Activated CD4-positive, alpha-beta T cell treated with anti-CD3 and anti-CD28 coated beads, Interleukin-2, amount 50 U/mL, for 16 hours (primary cell): ENCODE data around the gene RABL6.
"Not testable (repeated sequence)": the region's sequence is repeated elsewhere in the genome, so short reads cannot be mapped to it uniquely, and the experiment has no call there.

Source experiments
- DNase-seq: peaks from one replicate; pipeline ENCODE4 v3.0.0-alpha.2; 2020

RABL6 gene

DNA sequence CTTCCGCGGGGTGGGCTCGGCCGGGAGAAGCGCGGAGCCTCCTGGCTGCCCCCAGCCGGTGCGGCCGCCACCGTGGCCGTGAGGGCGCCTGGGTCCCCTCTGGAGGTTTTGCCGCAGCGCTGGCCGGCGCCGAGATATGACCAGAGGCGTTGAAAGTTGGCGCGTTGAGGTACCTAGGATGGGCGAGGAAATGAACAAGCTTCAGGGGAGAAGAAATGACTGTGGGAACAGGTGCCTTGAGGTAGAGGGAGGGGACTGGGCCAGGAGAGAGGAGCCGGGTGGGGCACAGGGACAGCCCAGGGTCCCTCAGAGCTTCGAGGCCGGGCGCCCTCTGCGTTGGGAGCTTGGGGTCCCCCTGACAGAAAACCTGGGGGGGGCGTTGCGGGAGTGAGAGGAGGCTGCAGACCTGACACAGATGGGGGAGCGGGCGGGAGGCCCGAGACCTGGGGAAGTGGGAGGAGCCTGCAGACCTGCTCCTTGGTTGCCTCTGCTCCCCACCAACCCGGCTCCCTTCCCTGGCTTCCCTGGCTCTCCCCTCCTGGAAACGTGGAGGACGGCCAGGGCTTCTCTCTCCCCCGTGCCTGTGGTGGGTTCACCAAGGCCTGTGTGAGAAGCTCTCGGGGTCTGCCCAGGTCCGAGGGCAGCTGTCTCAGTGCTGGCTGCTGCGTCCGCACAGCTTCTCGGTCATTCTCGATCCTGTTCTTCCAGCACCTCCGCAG is 14.2 kb downstream of the RABL6 start:
- DNase-seq = no peak

DNA sequence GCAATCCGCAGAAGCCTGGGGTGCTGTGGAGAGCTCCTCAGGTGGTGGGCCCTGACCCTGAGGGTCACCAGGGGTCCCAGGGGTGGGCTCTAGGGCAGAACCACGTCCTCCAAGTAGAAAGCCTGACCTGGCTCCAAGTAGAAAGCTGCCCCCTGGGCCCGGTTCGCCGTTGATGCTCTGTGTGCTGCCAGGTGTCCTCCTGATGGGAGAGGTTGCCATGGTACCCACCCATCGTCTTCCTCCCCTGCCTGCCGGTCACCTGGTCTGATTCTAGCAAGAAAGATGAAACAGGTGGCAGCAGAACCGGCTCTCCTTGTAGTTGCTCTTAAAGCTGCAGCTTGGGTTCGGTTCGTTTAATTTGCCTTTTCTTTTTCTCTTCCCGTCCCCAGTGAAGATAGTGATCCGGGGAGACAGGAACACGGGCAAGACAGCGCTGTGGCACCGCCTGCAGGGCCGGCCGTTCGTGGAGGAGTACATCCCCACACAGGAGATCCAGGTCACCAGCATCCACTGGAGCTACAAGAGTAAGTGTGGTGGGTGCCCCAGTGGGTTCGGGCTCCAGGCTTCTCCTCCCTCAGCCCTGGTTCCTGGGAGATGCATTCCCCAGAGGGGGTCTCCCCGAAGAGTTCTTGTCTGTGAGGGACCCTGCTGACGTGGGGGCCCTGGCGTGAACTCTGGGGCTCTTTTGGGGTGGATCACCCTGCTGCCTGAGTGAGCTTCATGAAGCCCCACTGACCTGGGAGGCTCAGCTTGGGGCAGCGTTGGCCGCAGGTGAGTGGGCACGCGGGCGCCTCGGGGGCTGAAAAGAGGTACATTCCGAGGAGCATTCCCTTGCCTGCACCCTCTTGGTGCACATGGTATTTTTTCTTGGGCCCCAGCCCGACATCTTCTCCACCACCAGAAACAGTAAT is 15.6 kb downstream of the RABL6 start:
- no peak for DNase-seq

DNA sequence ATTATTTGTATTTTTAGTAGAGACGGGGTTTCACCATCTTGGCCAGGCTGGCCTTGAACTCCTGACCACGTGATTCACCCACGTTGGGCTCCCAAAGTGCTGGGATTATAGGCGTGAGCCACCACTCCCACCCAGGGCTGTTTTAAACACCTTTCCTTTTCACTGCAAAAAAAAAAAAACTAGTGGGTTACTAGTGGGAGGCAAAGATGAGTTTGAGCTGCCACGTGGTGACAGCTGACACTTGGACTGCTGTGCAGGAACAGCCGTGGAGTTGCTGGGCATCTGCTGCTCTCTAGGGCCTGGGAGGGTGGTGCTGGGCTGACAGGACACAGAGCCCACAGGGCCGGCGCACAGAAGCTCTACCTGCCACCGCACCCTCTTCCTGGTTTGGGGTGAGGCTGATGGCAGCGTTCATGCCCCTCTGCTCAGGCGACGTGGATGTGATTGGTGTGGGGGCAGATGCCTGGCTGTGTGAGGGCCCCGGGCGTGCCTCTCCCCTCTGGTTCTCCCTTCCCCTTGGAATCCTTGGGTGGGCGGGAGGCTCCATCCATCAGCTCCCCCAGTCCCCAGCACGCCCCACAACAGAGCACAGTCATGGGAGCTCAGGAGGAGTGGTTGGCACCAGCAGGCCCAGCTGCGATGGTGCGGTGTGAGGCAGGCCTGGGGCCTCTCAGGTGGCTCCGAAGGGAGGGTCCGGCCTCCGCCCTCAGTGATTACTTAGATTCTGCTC is 16.9 kb downstream of the RABL6 start:
- no peak for DNase-seq

DNA sequence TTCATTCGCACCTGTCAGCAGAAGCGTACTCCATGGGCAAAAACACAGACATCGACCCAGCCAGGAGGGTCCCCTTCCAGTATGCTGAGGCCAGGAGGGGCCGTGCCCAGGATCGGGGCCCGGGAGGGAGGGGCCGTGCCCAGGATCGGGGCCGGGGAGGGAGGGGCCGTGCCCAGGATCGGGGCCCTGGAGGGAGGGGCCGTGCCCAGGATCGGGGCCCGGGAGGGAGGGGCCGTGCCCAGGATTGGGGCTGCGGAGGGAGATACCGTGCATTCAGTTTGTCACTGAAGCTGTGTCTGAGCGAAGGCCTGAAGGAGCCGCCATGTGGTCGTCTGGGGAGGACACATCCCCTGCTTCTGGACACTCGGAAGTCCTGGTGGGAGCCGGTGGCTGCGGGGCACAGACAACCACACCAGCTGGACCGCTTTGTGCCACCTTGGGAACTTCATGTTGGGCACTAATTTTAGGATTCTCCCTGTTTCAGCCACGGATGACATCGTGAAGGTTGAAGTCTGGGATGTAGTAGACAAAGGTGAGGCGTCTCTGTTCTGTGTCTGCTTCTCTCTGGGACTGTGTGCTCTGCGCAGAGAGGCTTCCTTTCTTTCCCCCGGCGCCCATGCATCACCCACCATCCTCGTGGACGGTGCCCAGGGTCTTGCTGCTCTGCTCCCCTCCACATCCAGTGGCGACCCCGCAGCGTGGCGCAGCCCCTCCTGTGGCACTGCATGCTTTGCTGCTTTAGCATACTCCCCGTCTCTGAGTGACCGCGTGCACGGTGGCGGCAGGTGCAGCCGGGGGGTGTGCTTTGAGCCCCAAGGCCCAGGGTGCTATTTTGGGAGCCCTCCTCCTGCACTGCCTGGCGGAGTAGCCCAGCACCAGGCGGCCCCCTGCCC is 17.8 kb downstream of the RABL6 start:
- no peak for DNase-seq

DNA sequence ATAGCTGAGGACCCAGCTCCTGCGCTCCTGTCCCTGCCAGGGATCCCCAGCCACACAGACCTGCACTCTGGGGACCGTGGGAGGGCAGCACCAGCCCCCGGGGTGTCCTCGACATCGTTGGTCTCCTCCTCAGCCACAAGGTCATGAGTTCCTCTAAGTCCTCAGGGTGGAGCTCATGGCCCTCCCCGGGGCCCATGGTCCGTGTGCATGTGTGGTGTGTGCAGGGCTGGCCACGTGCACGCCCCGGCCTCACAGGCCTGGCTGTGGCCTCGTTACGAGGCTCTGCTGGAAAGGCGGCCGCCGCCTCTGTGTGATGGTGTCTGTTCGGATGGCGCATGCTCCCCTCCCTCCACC is 18.4 kb downstream of the RABL6 start:
- DNase-seq = no peak

DNA sequence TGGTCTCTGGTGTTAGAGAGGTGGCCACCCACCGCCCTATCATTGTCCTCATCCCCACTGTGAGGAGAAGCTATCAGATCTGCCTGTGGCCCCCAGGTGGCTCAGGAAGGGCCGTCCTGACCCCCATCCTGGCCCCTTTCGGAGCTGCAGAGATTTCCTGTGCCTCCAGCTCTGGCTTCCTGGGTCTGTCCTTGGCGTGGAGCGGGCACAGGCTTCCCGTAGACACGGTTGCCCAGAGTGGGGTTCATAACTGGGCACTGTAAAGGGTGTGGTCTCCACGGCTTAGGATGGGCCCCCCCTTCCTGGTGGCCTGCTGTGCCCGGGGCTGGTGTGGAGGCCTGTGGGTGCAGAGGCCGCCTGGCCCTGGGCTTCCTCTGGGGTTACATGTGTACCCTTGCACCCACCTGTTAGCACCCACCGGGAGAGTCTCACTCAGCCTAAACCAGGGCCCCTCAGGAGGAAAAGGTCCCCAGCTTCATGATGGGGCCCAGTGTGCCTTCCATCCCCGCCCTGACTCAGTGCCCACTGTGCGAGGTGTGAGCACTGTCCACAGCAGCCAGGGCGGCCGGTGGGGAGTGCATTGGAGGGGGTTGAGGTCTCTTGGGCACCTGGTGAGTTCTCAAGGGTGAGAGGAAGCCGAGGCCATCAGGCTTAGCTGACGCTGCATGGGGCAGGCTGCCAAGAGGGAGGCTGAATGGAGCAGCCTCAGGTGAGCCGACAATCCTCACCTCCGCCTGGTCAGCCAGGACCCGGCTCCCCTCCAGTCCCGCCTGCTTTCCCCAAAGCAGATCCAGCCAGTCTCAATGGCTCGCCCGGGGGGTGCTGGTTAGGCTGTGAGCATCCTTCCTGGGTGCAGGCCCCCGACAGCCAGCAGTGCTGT is 19.2 kb downstream of the RABL6 start:
- DNase-seq = no peak

DNA sequence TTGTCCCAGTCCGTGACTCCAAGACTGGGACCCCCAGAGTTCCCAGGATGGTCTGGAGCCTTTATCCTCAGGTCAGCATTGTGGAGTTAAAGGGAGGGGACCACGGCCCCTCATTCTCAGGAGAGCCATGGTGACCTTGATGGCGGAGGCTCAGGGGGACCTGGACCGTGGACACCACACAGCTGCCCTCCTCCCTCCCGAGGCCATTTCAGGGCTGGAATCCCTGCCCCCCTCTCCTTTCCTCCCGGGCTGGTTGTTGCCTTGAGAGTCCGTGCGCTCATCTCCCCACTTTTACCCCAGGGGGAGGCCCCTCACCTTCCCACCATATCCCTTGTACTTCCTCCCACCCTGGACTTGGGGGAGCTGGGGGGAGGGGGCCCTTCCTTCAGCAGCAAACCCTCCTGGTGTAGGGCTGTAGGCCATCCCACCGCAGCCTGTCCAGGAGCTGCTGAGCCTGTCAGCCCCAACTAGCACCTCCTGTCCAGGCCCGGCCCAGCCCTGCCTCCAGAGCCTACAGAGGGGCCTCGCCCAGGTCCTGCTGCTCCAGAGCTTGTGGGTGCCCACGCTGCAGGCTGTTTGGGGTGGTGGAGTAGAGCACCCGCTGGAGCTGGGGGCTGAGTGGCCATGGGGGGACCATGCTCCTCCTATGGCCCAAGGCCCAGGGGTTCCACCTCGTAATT is 20.2 kb downstream of the RABL6 start:
- no peak for DNase-seq

DNA sequence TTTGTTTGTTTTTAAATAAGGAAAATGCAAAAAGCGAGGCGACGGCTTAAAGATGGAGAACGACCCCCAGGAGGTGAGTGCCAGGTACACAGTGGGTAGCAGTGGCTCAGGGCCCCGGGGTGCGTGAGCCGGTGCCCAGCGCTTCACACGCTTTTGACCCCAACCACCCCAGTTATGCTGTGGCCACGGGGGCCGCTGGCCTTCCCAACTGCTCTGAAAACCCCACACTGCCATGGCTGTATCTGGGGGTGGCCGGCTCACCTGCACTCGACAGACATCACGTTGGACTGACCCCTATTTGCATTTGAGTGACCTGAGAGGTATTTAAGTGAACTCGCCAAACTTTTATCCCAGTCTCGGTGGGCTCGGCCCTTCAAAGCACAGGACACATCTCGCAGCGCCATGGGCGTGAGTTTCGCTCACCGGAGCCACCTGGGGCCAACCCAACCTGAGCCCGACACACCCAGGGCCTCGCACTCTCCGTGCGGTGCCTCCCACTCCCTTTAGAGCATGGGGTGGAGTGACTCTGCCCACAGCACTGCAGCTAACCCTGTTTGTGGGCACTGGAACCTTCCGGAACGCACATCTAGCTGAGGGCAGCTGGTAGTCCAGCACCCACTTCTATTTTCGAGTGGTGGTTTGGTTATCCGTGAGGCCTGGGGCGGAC is 20.9 kb downstream of the RABL6 start:
- DNase-seq = no peak

DNA sequence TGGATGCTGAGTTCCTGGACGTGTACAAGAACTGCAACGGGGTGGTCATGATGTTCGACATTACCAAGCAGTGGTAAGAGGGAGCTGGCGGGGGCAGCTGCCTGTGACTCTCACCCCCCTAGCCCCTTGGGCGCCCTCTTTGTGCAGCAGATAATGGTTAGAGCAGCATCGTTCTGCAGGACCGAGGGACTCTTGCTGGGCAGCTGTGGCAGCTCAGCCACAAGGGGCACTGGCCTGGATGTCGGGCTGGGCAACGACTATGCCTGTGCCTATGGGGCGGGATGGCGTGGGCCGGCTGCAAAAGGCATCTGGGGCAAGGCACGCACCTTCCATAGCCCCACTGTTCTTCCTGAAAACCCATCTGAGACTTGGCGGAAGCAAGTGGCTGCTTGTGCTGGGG is 21.7 kb downstream of the RABL6 start:
- DNase-seq = no peak

DNA sequence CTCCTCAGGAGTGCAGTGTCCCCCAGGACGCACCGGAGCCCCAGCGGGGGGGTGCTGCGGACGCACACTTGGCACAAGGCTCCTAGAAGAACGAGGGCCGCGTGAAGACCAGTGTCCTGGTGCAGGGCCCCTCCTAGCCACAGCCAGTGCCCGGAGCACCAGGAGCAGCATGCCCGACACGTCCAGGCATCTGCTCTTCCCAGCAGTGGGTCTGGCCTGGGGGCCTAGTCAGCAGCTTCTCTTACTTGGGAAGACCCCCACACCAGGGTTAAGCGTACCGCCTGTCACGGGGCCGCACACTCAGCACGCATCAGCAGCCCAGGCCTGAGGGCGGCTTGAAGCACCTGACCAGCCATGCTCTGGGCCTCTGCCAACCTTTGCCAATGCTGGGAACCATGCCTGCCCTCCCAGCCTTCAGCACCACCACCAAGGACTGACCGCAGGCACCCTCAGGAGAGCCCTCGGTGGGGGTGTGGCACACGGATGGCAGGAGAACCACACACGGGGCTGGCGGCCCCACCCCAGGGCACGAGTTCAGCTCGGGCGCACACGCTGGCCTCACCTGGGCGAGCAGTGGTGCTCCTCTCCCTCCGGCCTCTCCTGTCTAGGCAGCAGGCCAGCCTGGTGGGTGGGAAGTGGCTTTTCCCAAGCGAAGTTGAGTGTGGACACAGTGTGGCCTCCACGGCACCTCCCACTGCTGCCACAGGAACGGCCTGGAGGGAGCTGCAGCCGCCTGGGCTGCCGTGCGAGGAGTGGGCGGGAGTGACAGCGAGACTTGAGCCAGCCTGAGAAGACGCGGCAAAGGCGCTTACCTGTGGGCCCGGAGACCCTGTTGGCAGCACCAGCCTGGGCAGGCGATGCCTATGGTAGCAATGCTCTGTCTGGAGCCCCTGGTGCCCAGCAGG is 22.5 kb downstream of the RABL6 start:
- no peak for DNase-seq

DNA sequence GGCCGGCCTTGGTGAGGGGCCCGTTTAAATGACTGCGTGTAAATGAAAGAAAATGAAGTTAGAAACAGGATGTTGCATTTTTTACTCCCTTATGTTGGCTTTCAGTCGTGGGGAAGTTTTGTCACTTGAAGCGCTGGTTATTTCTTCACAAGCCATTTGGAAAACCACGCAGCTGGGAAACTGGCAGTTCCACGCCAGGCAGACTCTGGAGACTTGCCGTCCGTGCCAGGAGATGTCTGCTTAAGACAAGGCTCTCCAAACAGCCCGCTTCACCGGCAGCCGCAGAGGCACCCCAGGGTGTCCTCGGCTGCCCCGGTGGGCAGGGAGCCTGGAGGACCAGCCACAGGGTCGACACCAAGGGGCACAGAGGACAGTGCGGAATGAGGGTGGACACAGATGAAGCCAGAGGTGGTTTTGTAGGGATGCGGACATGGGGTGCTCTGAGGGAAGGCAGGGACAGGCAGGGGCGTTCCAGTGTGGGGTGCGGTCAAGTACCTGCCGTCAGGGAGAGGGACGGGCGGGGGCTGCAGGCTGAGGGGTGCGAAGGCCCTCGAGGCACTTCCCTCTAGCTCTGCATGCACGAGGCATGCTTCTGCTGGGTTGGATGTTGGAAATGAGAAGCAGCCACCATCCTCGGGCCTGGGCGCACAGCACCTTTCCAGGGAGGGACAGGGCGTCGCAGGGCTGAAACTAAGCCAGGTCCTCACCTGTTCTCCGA is 23.4 kb downstream of the RABL6 start:
- no peak for DNase-seq

DNA sequence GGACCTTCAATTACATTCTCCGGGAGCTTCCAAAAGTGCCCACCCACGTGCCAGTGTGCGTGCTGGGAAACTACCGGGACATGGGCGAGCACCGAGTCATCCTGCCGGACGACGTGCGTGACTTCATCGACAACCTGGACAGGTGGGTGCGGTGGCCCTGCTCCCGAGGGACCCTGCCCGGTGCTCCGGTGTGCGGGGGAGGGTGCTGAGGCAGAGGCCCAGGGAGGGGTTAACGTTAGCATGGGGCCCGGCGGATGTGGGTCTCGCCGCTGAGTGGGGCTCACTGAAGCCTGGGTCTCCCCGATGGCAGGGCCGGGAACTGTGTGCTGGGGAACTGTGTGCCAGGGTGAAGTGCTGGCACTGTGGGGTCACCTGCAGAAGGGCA is 24.0 kb downstream of the RABL6 start:
- no peak for DNase-seq

DNA sequence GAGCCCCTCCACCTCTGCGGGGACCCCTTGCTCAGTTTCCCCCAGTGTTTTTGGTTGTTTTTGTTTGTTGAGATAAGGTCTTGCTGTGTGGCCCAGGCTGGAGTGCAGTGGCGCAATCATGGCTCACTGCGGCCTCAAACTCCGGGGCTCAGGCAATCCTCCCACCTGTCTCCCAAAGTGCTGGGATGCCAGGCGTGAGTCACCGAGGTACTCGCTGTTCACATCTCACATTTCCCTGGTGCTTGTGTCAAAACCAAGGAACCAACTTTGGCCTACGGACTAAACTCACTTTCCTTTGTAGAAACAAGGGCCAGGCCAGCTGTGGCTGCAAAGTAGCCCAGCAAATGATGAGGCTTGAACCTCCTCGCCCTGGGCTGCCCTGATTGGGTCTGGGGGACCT is 24.8 kb downstream of the RABL6 start:
- DNase-seq = no peak

DNA sequence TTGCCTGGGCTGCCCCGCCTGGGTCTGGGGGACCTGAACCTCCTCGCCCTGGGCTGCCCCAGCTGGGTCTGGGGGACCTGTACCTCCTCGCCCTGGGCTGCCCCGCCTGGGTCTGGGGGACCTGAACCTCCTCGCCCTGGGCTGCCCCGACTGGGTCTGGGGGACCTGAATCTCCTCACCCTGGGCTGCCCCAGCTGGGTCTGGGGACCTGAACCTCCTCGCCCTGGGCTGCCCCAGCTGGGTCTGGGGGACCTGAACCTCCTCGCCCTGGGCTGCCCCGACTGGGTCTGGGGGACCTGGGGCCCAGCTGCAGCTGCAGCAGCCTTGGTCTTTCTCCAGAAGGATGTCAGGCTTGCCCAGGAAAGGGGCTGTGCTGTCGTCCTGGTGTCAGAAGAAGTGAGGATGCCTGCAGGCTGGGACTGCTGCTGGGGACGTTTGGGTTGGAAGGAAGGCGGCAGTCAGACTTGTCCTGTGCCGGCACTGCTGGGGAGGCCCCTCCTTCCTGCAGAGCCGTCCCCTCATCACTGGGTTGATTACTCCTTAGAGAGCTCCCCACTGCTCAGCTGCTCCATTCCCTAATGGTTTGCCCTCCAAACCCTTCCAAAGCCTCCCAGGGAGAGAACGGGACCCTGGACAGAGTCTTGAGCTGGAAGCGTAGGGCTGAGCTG is 25.8 kb downstream of the RABL6 start:
- DNase-seq = not testable (repeated sequence)

DNA sequence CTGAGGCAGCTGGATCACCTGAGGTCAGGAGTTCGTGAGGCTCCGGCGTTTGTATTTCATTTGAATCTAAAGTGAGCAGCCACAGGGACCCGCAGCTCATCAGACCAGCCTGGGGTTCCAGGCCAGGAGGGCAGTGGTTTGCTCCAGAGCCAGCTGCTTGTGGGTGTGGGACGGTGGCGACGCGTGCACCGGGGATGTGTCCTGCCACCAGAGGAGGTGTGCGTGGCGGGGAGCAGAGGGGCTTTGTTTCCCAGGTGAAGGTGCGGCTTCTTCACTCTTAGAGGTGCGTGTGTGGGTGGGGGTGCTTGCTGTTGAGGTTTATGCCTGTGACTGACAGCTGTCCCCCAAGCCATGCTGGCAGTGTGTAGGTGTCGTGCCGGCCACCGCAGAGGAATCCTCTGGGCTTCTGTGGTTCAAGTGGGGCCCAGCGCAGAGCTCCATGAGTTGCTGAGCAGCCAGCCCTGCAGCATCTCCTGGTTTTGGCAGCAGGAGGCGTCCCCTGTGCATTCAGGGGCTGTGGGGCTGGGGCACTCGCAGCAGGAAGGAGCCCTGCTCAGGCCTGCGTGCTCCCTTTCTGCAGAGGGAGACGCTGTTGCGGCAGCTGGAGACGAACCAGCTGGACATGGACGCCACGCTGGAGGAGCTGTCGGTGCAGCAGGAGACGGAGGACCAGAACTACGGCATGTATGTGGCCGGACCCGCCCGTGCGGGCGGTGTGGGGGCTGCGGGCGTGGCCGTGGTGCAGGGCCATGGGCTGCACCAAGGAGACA is 27.6 kb downstream of the RABL6 start:
- DNase-seq = no peak

DNA sequence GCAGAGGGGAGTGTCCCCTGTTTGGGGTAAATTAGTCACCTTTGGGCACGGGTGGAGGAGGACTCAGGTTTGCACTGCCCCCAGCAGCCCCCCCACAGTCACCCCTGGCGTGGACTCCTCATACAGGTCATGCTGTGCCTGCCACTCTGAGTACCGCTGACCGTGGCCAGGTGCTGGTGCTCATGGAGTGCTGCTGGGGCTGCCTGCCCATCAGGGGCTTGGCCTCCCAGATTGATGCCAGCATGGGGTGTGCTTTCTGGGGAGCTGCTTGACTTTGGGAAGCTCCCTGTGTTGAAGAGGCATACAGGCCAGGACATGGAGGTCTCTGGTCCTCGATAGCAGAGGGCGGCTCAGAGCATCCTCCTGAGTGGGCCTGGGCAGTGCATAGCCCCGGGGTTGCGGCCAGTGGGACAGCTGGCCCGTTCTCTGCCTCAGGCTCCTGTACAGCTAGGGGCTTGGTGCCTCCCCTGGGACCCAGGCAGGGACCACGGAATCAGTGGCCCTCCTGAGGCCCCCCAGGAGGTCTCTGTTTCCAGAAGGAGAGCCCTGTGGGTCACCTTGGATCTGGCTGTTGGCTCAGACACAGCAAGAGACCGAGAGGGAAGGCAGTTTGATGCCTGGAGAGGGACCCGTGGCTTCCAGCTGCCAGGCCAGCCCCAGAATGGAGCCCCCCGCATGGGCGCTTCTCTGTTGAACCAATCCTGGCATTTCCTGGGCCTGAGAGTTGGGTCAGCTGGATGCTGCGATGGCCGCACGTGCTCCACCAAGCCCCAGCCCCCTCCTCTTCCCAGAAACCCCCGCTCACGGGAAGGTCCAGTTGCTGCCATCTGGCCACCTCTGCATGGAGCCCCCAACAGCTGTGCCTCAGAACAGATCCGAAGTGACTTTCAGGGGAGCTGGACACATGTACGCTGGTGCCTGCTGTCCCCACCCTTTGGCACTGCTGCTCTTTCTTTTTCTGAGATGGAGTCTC is 28.5 kb downstream of the RABL6 start:
- DNase-seq = no peak
